SJCRH30 (cell line): ENCODE data around the gene NPTXR. TPM values are rescaled to one million over a fixed set of nuclear protein-coding genes. Genes with fewer than 3 reads are reported as not detected.

ENCODE experiments used
- DNase-seq, 2 experiments: peaks; one replicate each; pipeline ENCODE4 v3.0.0-alpha.2; 2015 to 2020
- H3K27ac ChIP-seq: fragments of 250-450 bp; sonication (Bioruptor Pico); 2 replicates; pipeline ENCODE4 v1.5.1; 2020; ENCODE audit warnings: mild to moderate bottlenecking, moderate library complexity
- H3K27me3 ChIP-seq: fragments of 250-450 bp; sonication (Bioruptor Pico); 2 replicates; pipeline ENCODE4 v1.5.1; 2020; ENCODE audit warnings: mild to moderate bottlenecking, moderate library complexity
- H3K36me3 ChIP-seq: fragments of 250-450 bp; sonication (Bioruptor Pico); 2 replicates; pipeline ENCODE4 v1.5.1; 2020; ENCODE audit warnings: mild to moderate bottlenecking, moderate library complexity
- H3K4me1 ChIP-seq: fragments of 250-450 bp; sonication (Bioruptor Pico); 2 replicates; pipeline ENCODE4 v1.5.1; 2020; ENCODE audit warnings: mild to moderate bottlenecking, moderate library complexity
- H3K4me3 ChIP-seq: fragments of 250-450 bp; sonication (Bioruptor Pico); 2 replicates; pipeline ENCODE4 v1.5.1; 2020; ENCODE audit warnings: mild to moderate bottlenecking, moderate library complexity
- H3K9me3 ChIP-seq: fragments of 250-450 bp; sonication (Bioruptor Pico); replicated peaks from 2 replicates; pipeline ENCODE4 v1.5.1; 2020; ENCODE audit warnings: mild to moderate bottlenecking, moderate library complexity
- total RNA-seq: library from RNA; depleted of rRNA; stranded (reverse); fragments of >200 nt; shearing (Covaris generic); gene quantifications from 2 replicates; pipeline ENCODE4 v1.2.3, GENCODE V29; 2014

NPTXR gene
- total RNA-seq, 1 experiment from 2014 or later, result 0.10 TPM

GRCh38 chr22:38834991-38835390, 8.8 kb downstream of the NPTXR start:
- H3K4me1 ChIP-seq, result no peaks in the 10 kb centered on the region
- H3K4me3 ChIP-seq, result no peak overlapping the region

GRCh38 chr22:38834215-38834953, 9.4 kb downstream of the NPTXR start:
- Histone ChIP-seq H3K9me3 (no peaks in the 10 kb centered on the region), H3K27ac (no peak overlapping the region), H3K4me3 (no peak overlapping the region), H3K4me1 (no peaks in the 10 kb centered on the region), H3K27me3 (peaks cover 9% of the 10 kb centered on the region; the same call in 1 of the 2 replicates), H3K36me3 (no peaks in the 10 kb centered on the region)
- no peak for DNase-seq

More at GRCh38 chr22:38834991-38835390, 8.8 kb downstream of the NPTXR start:
- Histone ChIP-seq H3K9me3 (no peaks in the 10 kb centered on the region), H3K27ac (no peak overlapping the region), H3K36me3 (no peaks in the 10 kb centered on the region), H3K27me3 (peaks cover 9% of the 10 kb centered on the region; the same call in 1 of the 2 replicates)
- no peak for DNase-seq

- H3K4me1 ChIP-seq, result no peaks in the 10 kb centered on the region
These were observed 10.8 kb downstream of the NPTXR start for GRCh38 chr22:38833061-38833460.

GRCh38 chr22:38832005-38832978, 11.5 kb downstream of the NPTXR start:
- H3K27ac ChIP-seq, result no peak overlapping the region
- peaks cover 5% of the 10 kb centered on the region; the same call in 1 of the 2 replicates for H3K27me3 ChIP-seq
- DNase-seq, result no peak
- H3K4me3 ChIP-seq, result no peak overlapping the region
- H3K4me1 ChIP-seq, result no peaks in the 10 kb centered on the region
- H3K36me3 ChIP-seq, result no peaks in the 10 kb centered on the region
- H3K9me3 ChIP-seq, result no peaks in the 10 kb centered on the region

More at GRCh38 chr22:38833061-38833460, 10.8 kb downstream of the NPTXR start:
- Histone ChIP-seq H3K27ac (no peak overlapping the region), H3K36me3 (no peaks in the 10 kb centered on the region), H3K4me3 (no peak overlapping the region), H3K27me3 (peaks cover 5% of the 10 kb centered on the region; the same call in 1 of the 2 replicates), H3K9me3 (no peaks in the 10 kb centered on the region)
- DNase-seq, result no peak

GRCh38 chr22:38831166-38831945, 12.5 kb downstream of the NPTXR start:
- no peaks in the 10 kb centered on the region for H3K4me1 ChIP-seq
- no peak overlapping the region for H3K4me3 ChIP-seq
- no peak overlapping the region for H3K27ac ChIP-seq
- no peaks in the 10 kb centered on the region for H3K36me3 ChIP-seq
- DNase-seq, result no peak
- H3K9me3 ChIP-seq, result no peaks in the 10 kb centered on the region
- no peaks in the 10 kb centered on the region; the same call in 1 of the 2 replicates for H3K27me3 ChIP-seq

- Histone ChIP-seq H3K4me1 (no peaks in the 10 kb centered on the region), H3K27ac (no peak overlapping the region), H3K36me3 (no peaks in the 10 kb centered on the region), H3K4me3 (no peak overlapping the region), H3K9me3 (no peaks in the 10 kb centered on the region), H3K27me3 (no peaks in the 10 kb centered on the region; the same call in 1 of the 2 replicates)
- no peak for DNase-seq
These were observed 13.1 kb downstream of the NPTXR start for GRCh38 chr22:38830845-38831108.

- no peaks in the 10 kb centered on the region for H3K36me3 ChIP-seq
- DNase-seq, result no peak
- no peak overlapping the region for H3K27ac ChIP-seq
- no peaks in the 10 kb centered on the region; the same call in 1 of the 2 replicates for H3K27me3 ChIP-seq
- no peak overlapping the region for H3K4me3 ChIP-seq
- H3K4me1 ChIP-seq, result no peaks in the 10 kb centered on the region
- no peaks in the 10 kb centered on the region for H3K9me3 ChIP-seq
These were observed 13.6 kb downstream of the NPTXR start for GRCh38 chr22:38830026-38830844.

- Histone ChIP-seq H3K27me3 (no peaks in the 10 kb centered on the region; the same call in 1 of the 2 replicates), H3K36me3 (no peaks in the 10 kb centered on the region), H3K27ac (no peak overlapping the region), H3K4me3 (no peak overlapping the region), H3K9me3 (no peaks in the 10 kb centered on the region), H3K4me1 (no peaks in the 10 kb centered on the region)
- no peak for DNase-seq
These were observed 14.3 kb downstream of the NPTXR start for GRCh38 chr22:38829485-38829884.

GRCh38 chr22:38828616-38829205, 15.1 kb downstream of the NPTXR start:
- Histone ChIP-seq H3K27ac (no peak overlapping the region), H3K27me3 (no peaks in the 10 kb centered on the region; the same call in 1 of the 2 replicates), H3K36me3 (no peaks in the 10 kb centered on the region), H3K4me3 (no peak overlapping the region), H3K9me3 (no peaks in the 10 kb centered on the region), H3K4me1 (no peaks in the 10 kb centered on the region)
- DNase-seq, result no peak

- no peaks in the 10 kb centered on the region for H3K9me3 ChIP-seq
- H3K4me1 ChIP-seq, result no peaks in the 10 kb centered on the region
- H3K36me3 ChIP-seq, result no peaks in the 10 kb centered on the region
- no peaks in the 10 kb centered on the region; the same call in 1 of the 2 replicates for H3K27me3 ChIP-seq
- no peak overlapping the region for H3K27ac ChIP-seq
- H3K4me3 ChIP-seq, result no peak overlapping the region
- DNase-seq, result no peak
These were observed 15.6 kb downstream of the NPTXR start for GRCh38 chr22:38828191-38828590.

GRCh38 chr22:38827510-38827909, 16.3 kb downstream of the NPTXR start:
- no peak for DNase-seq
- no peaks in the 10 kb centered on the region for H3K9me3 ChIP-seq
- H3K4me1 ChIP-seq, result no peaks in the 10 kb centered on the region
- no peaks in the 10 kb centered on the region; the same call in 1 of the 2 replicates for H3K27me3 ChIP-seq
- H3K27ac ChIP-seq, result no peak overlapping the region
- H3K4me3 ChIP-seq, result no peak overlapping the region
- no peaks in the 10 kb centered on the region for H3K36me3 ChIP-seq

- H3K27ac ChIP-seq, result no peak overlapping the region
- DNase-seq, result no peak
- H3K36me3 ChIP-seq, result no peaks in the 10 kb centered on the region
- no peak overlapping the region for H3K4me3 ChIP-seq
- no peaks in the 10 kb centered on the region for H3K4me1 ChIP-seq
- no peaks in the 10 kb centered on the region for H3K9me3 ChIP-seq
- H3K27me3 ChIP-seq, result no peaks in the 10 kb centered on the region; the same call in 1 of the 2 replicates
These were observed 17.0 kb downstream of the NPTXR start for GRCh38 chr22:38826801-38827200.

GRCh38 chr22:38826386-38826785, 17.4 kb downstream of the NPTXR start:
- H3K27me3 ChIP-seq, result no peaks in the 10 kb centered on the region; the same call in 1 of the 2 replicates
- no peaks in the 10 kb centered on the region for H3K4me1 ChIP-seq
- no peak overlapping the region for H3K27ac ChIP-seq
- H3K4me3 ChIP-seq, result no peak overlapping the region
- H3K36me3 ChIP-seq, result no peaks in the 10 kb centered on the region
- DNase-seq, result no peak
- H3K9me3 ChIP-seq, result no peaks in the 10 kb centered on the region
